Fibroblast of villous mesenchyme (primary cell): ENCODE measurements around the gene UPB1. TPM values are rescaled to one million over a fixed set of nuclear protein-coding genes. Genes with fewer than 3 reads are reported as not detected.

Source experiments
- DNase-seq: peaks from one replicate; pipeline ENCODE4 v3.0.0-alpha.2; 2010; ENCODE audit warnings: low read depth
- H3K4me3 ChIP-seq: 2 replicates; pipeline ENCODE4 v1.5.1; 2011; ENCODE audit warnings: low read depth, mild to moderate bottlenecking, low read length
- total RNA-seq: library from RNA; depleted of rRNA; stranded (reverse); fragments of >200 nt; gene quantifications from 2 replicates; pipeline ENCODE4 v1.2.3, GENCODE V29; 2012
- TF ChIP-seq, protein P1 (sequence below): IDR thresholded peaks from 2 replicates; pipeline ENCODE4 v1.5.1; 2012; ENCODE audit warnings: low read depth, mild to moderate bottlenecking, low read length; ENCODE audit not compliant: insufficient read depth

The UPB1 gene
- total RNA-seq, 1 donor = under 0.01 TPM

DNA sequence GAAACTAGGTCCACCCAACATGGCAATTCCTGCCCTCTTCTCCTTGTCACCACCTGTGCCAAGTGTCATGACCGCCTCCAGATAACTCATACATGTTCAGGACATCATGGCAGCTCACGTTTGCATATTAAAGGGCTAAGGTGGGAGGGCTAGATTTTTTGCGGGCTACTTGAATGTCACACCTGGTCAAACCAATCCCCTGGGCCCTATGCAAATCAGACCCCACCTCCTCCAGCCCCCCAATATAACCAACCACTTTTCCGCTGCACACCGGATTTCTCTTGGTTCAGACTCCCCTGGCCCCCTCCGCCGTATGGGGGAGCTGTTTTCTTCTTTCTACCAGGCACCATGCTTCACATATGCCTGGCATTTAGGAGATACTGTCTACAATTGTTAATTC, 12.6 kb downstream of the UPB1 start:
- TF ChIP-seq, protein P1, sequence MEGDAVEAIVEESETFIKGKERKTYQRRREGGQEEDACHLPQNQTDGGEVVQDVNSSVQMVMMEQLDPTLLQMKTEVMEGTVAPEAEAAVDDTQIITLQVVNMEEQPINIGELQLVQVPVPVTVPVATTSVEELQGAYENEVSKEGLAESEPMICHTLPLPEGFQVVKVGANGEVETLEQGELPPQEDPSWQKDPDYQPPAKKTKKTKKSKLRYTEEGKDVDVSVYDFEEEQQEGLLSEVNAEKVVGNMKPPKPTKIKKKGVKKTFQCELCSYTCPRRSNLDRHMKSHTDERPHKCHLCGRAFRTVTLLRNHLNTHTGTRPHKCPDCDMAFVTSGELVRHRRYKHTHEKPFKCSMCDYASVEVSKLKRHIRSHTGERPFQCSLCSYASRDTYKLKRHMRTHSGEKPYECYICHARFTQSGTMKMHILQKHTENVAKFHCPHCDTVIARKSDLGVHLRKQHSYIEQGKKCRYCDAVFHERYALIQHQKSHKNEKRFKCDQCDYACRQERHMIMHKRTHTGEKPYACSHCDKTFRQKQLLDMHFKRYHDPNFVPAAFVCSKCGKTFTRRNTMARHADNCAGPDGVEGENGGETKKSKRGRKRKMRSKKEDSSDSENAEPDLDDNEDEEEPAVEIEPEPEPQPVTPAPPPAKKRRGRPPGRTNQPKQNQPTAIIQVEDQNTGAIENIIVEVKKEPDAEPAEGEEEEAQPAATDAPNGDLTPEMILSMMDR = no peak
- DNase-seq = no peak

DNA sequence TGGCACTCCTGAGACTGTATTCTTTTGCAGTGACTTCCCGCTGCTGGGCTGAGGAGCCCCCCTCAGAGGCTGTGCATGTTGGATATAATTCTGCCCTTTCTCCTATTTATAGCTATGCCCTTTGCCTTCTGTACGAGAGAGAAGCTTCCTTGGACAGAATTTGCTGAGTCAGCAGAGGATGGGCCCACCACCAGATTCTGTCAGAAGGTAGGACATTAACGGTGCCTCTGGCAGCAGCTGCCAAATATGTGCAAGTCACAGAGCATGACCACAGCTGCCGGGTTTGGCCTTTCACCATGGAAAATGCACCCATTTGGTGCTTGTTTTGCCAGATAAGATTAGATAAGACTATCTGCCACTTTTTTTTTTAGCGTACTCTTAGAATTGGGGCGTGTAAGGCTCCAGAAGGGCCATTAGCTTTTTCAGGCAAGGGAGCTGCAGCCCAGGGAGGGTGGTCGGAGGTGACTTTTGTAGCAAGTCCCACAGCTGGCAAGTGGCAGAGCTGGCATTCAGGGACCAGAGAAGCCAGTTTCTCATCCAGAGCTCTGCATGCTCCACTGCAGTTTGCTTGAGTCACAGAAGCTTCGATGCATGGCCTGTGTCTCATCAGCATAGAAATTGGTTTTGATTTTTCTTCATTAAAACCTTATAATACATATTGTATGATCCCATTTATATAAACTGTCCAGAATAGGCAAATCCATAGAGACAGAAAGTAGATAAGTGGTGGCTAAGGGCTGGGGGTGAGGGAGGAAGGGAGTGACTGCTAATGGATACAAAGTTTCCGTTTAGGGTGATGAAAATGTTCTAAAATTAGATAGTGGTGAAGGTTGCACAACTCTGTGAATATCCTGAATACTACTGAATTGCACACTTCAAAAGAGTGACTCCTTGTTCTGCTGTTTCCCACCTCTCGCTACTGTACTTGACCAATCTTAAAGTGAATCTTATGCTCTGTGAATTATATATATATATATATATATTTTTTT, 15.8 kb downstream of the UPB1 start:
- H3K4me3 ChIP-seq = no peak overlapping the region
- TF ChIP-seq, protein P1 = no peak
- peak; percentile 86 for DNase-seq

More for the DNA sequence above, 12.6 kb downstream of the UPB1 start:
- no peak overlapping the region for H3K4me3 ChIP-seq

DNA sequence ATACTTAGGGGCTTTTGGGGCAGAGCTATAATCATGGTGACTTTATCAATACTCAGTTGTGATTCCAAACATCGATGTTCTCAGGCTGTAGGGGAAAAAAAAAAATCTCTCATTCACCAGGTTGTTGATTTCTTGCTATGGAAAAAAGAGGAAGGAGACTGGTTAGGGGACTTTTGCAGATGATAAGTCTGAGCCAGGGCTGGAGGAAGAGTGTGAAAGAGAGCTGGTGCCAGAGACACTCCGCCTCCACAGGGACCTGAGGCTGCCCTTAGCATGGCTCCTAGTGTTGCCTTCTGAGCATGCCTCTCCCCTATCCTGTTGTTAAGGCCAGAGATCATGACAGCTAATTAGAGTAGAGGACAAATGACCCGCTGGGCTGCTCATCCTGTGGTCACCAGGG, 16.9 kb downstream of the UPB1 start:
- H3K4me3 ChIP-seq = no peak overlapping the region
- no peak for DNase-seq
- TF ChIP-seq, protein P1 = no peak

DNA sequence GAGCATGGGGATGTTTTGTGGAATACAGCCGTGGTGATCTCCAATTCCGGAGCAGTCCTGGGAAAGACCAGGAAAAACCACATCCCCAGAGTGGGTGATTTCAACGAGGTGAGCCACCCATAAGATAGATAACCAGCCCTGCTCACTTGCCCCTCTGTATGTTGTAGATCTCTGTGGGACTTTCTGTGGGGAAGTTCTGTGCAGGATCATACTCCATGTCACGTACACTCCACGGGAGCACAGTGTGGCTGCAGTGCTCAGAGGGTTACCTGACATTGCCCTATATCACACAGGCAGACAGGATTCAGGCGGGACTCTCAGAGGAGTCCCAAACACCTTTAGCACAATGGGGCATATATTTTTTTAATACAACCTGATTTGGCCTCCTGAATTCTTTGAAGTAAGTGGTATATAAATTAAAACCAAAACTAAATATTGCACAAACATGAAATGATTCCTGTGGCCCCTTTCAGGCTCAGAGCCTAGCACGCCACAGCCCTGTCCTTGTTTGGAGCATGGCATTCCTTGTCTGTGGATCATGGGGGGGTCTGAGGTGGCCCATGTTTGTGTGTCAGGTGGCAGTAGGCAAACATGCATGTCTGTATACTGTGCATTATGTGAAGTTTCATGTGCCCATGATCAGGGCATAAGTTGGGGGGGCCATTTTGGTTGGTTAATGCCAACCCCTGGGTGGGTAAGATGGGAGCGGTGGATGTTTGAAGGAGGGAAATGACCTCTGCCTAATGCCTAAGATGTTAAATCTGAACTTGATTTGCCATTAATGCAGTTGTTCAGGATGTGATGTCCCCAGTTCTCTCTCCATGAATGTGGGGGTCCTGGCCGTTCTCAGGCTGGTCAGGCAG, 18.5 kb downstream of the UPB1 start:
- TF ChIP-seq, protein P1 = no peak
- DNase-seq = no peak
- no peak overlapping the region for H3K4me3 ChIP-seq

DNA sequence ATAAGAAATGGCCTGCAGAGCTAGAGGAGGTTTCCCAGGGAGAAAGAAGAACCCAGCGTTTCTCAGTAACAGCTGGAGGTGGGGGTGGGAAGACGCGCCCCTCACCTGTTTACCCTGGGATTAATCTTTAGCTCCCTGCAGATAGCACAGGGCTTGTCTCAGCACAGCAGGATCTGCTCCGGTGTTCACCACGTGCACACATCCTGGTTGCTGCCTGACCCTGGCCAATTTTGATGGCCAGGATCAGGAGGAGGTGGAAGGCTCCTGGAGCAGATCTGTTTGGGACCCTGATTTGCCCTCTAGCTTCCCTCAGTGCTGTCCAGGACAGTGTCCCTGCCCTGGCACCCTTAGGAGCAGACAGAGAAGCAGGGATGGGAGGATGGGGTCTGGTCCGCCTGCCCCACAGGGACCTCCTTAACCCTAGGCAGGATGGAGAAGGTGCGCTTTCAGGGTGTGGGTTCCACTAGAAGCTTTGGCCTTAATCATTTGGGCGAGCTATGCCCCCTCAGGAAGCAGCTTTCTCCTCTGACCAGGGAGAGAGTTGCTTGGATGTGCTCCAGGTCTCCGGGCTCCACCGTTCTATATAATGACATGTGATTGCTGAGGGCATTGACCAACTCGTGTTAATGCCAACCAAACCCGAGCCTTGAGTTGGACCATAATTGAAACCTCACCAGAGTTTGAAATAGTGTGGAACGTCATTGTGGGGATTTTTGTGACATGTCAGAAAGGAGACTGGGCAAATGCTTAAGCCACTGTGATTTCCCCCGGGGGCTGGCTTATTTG, 19.3 kb downstream of the UPB1 start:
- no peak for DNase-seq
- TF ChIP-seq, protein P1 = no peak

DNA sequence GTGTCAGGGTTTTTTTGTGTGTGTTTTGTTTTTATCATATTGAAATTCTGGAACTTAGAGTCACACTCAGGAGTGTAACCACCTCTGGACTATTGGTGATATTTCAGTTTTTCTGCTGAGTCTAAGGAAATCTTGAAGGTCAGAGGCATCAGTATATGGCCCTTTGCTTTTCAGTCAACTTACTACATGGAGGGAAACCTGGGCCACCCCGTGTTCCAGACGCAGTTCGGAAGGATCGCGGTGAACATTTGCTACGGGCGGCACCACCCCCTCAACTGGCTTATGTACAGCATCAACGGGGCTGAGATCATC, 19.9 kb downstream of the UPB1 start:
- DNase-seq = no peak
- TF ChIP-seq, protein P1 = no peak
- H3K4me3 ChIP-seq = no peak overlapping the region

More for the DNA sequence above, 19.3 kb downstream of the UPB1 start:
- H3K4me3 ChIP-seq = no peak overlapping the region
